ENCODE data around the gene C4orf50. TPM values are rescaled to one million over a fixed set of nuclear protein-coding genes. Genes with fewer than 3 reads are reported as not detected.

Gene C4orf50
- total and polyA plus RNA-seq, 2 experiments from 2014 or later: 0.06 to 0.31 TPM

DNA sequence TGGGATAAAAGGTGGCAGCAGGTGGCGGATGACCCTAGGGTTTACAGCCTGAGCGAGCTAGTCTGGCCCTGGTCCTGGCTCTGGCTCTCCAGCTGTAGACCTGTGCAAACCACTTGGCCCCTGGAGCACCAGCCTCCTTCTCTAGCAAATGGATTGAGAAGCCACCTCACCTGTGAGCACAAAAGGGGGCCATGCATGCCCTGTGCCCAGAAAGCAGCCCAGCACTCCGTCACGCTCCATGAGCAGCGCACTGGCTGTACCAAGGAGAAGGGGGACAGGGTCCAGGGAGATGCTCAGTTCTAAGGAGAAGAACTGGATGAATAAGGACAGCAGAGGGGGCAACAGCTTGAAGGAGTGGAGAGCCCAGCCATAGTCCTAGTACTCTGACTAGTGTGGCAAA is 46.9 kb upstream of the C4orf50 start:
- H3K27me3 Mint-ChIP-seq (ENCODE audit: insufficient read depth, low read depth, poor library complexity): peaks cover 5% of the 10 kb centered on the region
- H3K27ac ChIP-seq (ENCODE audit: low read depth): no peak overlapping the region
- TF ChIP-seq NANOG (IDR thresholded peaks at IDR 0.05; ENCODE audit: borderline replicate concordance): no peak
- TF ChIP-seq, protein P1, sequence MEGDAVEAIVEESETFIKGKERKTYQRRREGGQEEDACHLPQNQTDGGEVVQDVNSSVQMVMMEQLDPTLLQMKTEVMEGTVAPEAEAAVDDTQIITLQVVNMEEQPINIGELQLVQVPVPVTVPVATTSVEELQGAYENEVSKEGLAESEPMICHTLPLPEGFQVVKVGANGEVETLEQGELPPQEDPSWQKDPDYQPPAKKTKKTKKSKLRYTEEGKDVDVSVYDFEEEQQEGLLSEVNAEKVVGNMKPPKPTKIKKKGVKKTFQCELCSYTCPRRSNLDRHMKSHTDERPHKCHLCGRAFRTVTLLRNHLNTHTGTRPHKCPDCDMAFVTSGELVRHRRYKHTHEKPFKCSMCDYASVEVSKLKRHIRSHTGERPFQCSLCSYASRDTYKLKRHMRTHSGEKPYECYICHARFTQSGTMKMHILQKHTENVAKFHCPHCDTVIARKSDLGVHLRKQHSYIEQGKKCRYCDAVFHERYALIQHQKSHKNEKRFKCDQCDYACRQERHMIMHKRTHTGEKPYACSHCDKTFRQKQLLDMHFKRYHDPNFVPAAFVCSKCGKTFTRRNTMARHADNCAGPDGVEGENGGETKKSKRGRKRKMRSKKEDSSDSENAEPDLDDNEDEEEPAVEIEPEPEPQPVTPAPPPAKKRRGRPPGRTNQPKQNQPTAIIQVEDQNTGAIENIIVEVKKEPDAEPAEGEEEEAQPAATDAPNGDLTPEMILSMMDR (conservative IDR thresholded peaks at IDR 0.05; ENCODE audit: low read depth in 2 of 2): 0 out of 4 replicates have a peak, but pooled peaks of 1 of the 2 experiments have one; percentile 6

DNA sequence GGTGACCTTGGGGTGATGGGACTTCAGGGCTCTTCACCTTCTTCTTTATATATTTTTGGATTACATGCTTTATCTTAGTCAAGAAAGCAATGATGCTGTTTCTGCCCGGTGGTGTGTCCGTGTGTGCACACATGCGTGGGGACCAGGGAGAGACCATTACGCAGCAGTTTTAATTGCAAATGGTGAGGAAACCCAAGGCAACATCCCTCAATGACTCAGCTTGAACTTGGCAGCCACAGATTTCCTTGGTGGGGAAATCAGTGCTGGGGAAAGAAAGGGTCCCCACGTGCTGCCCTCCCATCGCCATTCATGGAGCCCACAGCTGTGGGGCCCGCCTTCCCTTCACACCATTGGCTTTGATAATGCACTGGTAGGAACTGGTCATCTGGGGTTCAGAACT is 46.2 kb upstream of the C4orf50 start:
- peaks cover 24% of the 10 kb centered on the region for H3K9me3 Mint-ChIP-seq

More for the DNA sequence above, 46.9 kb upstream of the C4orf50 start:
- Histone ChIP-seq H3K79me2 (replicated peaks; ENCODE audit: insufficient read depth) (no peaks in the 10 kb centered on the region), H4K20me1 (replicated peaks; ENCODE audit: insufficient read depth) (no peaks in the 10 kb centered on the region), H3K4me1 (ENCODE audit: insufficient read depth) (no peaks in the 10 kb centered on the region), H3K36me3 (ENCODE audit: insufficient read depth) (no peaks in the 10 kb centered on the region), H3F3A (replicated peaks; ENCODE audit: low read depth) (no peaks in the 10 kb centered on the region), H3K4me3 (no peak overlapping the region), H3K9me2 (ENCODE audit: insufficient read depth) (no peaks in the 10 kb centered on the region), H3K27me3 (ENCODE audit: insufficient read depth) (no peaks in the 10 kb centered on the region), H2AFZ (no peak overlapping the region), H3K4me2 (no peak overlapping the region)
- peaks cover 16% of the 10 kb centered on the region for H3K9me3 Mint-ChIP-seq
- no peak for ATAC-seq
- DNase-seq (ENCODE audit: low spot score): no peak
- no peak overlapping the region for H3K27ac Mint-ChIP-seq
- H3K36me3 Mint-ChIP-seq (ENCODE audit: low read depth): peaks cover 24% of the 10 kb centered on the region
- no peaks in the 10 kb centered on the region for H3K4me1 Mint-ChIP-seq
- H3K4me3 Mint-ChIP-seq: no peak overlapping the region

DNA sequence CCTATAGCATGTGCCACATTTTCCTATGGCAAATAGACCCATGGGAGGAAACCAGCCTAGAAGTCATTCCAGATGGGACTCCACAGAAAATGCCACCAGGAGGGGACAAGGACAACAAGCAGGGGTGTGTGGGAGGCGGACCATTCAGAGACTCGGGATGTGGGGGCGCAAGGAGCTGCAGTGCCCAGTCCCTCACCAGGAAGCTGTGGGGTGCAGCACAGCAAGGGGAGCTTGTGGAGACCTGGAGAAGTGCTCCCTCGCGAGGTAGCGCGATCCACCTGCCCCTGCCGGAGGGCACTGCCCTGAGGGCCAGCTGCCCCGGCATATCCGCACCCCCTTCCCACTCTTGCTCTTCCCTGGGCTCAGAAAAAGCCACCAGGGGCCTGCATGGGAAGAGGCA is 45.5 kb upstream of the C4orf50 start:
- H2AFZ ChIP-seq: no peak overlapping the region
- H3K27ac ChIP-seq (ENCODE audit: low read depth): no peak overlapping the region
- Mint-ChIP-seq H3K9me3 (peaks cover 31% of the 10 kb centered on the region), H3K4me1 (no peaks in the 10 kb centered on the region), H3K27ac (no peak overlapping the region), H3K4me3 (no peak overlapping the region), H3K27me3 (ENCODE audit: insufficient read depth, low read depth, poor library complexity) (peaks cover 4% of the 10 kb centered on the region), H3K36me3 (ENCODE audit: low read depth) (peaks cover 39% of the 10 kb centered on the region)
- H3K27me3 ChIP-seq (ENCODE audit: insufficient read depth): no peaks in the 10 kb centered on the region
- no peaks in the 10 kb centered on the region for H3K4me1 ChIP-seq (ENCODE audit: insufficient read depth)
- no peak overlapping the region for H3K4me2 ChIP-seq
- no peaks in the 10 kb centered on the region for H3K9me2 ChIP-seq (ENCODE audit: insufficient read depth)
- H3F3A ChIP-seq (replicated peaks; ENCODE audit: low read depth): no peaks in the 10 kb centered on the region
- ATAC-seq (no peak), DNase-seq (ENCODE audit: low spot score) (no peak)
- H4K20me1 ChIP-seq (replicated peaks; ENCODE audit: insufficient read depth): no peaks in the 10 kb centered on the region
- no peaks in the 10 kb centered on the region; the same call in 1 of the 2 replicates for H3K36me3 ChIP-seq (ENCODE audit: insufficient read depth)
- no peak overlapping the region for H3K4me3 ChIP-seq
- TF ChIP-seq NANOG (IDR thresholded peaks at IDR 0.05; ENCODE audit: borderline replicate concordance) (no peak), CREB1 (CRISPR knock-in tag; IDR thresholded peaks at IDR 0.05; ENCODE audit: low read depth) (no peak), ZNF331 (CRISPR knock-in tag; IDR thresholded peaks at IDR 0.05; ENCODE audit: low read depth) (no peak), EZH2 (IDR thresholded peaks at IDR 0.05; ENCODE audit: low read depth, unreplicated experiment) (no peak), EZH2phosphoT487 (IDR thresholded peaks at IDR 0.05; ENCODE audit: unreplicated experiment) (no peak)
- TF ChIP-seq, protein P2, sequence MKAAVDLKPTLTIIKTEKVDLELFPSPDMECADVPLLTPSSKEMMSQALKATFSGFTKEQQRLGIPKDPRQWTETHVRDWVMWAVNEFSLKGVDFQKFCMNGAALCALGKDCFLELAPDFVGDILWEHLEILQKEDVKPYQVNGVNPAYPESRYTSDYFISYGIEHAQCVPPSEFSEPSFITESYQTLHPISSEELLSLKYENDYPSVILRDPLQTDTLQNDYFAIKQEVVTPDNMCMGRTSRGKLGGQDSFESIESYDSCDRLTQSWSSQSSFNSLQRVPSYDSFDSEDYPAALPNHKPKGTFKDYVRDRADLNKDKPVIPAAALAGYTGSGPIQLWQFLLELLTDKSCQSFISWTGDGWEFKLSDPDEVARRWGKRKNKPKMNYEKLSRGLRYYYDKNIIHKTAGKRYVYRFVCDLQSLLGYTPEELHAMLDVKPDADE (IDR thresholded peaks at IDR 0.05): no peak
- TF ChIP-seq, protein P3, sequence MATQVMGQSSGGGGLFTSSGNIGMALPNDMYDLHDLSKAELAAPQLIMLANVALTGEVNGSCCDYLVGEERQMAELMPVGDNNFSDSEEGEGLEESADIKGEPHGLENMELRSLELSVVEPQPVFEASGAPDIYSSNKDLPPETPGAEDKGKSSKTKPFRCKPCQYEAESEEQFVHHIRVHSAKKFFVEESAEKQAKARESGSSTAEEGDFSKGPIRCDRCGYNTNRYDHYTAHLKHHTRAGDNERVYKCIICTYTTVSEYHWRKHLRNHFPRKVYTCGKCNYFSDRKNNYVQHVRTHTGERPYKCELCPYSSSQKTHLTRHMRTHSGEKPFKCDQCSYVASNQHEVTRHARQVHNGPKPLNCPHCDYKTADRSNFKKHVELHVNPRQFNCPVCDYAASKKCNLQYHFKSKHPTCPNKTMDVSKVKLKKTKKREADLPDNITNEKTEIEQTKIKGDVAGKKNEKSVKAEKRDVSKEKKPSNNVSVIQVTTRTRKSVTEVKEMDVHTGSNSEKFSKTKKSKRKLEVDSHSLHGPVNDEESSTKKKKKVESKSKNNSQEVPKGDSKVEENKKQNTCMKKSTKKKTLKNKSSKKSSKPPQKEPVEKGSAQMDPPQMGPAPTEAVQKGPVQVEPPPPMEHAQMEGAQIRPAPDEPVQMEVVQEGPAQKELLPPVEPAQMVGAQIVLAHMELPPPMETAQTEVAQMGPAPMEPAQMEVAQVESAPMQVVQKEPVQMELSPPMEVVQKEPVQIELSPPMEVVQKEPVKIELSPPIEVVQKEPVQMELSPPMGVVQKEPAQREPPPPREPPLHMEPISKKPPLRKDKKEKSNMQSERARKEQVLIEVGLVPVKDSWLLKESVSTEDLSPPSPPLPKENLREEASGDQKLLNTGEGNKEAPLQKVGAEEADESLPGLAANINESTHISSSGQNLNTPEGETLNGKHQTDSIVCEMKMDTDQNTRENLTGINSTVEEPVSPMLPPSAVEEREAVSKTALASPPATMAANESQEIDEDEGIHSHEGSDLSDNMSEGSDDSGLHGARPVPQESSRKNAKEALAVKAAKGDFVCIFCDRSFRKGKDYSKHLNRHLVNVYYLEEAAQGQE (IDR thresholded peaks at IDR 0.05; ENCODE audit: unreplicated experiment): no peak
- no peaks in the 10 kb centered on the region for H3K79me2 ChIP-seq (replicated peaks; ENCODE audit: insufficient read depth)

More for the DNA sequence above, 46.2 kb upstream of the C4orf50 start:
- no peaks in the 10 kb centered on the region for H3K4me1 ChIP-seq (ENCODE audit: insufficient read depth)
- no peaks in the 10 kb centered on the region for H3K9me2 ChIP-seq (ENCODE audit: insufficient read depth)
- no peak for TF ChIP-seq ZNF114 (CRISPR knock-in tag; IDR thresholded peaks at IDR 0.05)
- no peak for TF ChIP-seq NANOG (IDR thresholded peaks at IDR 0.05; ENCODE audit: borderline replicate concordance)
- H3K36me3 ChIP-seq (ENCODE audit: insufficient read depth): no peaks in the 10 kb centered on the region
- Mint-ChIP-seq H3K4me1 (no peaks in the 10 kb centered on the region), H3K27ac (no peak overlapping the region), H3K36me3 (ENCODE audit: low read depth) (peaks cover 32% of the 10 kb centered on the region), H3K4me3 (no peak overlapping the region), H3K27me3 (ENCODE audit: insufficient read depth, low read depth, poor library complexity) (peaks cover 3% of the 10 kb centered on the region)
- H3F3A ChIP-seq (replicated peaks; ENCODE audit: low read depth): no peaks in the 10 kb centered on the region
- no peak for DNase-seq (ENCODE audit: low spot score)
- no peaks in the 10 kb centered on the region for H4K20me1 ChIP-seq (replicated peaks; ENCODE audit: insufficient read depth)
- no peak overlapping the region for H2AFZ ChIP-seq
- no peak overlapping the region for H3K4me2 ChIP-seq
- no peak for ATAC-seq
- no peak overlapping the region for H3K4me3 ChIP-seq
- H3K79me2 ChIP-seq (replicated peaks; ENCODE audit: insufficient read depth): no peaks in the 10 kb centered on the region
- H3K27me3 ChIP-seq (ENCODE audit: insufficient read depth): no peaks in the 10 kb centered on the region
- H3K27ac ChIP-seq (ENCODE audit: low read depth): no peak overlapping the region

All from GM23338 (cell line).